Astrocyte (in vitro differentiated cells and primary cell): ENCODE data around the gene OR4C6.

ENCODE experiments used
- CTCF ChIP-seq: IDR thresholded peaks from 2 replicates; pipeline ENCODE4 v1.5.1; 2011; ENCODE audit warnings: low read depth, mild to moderate bottlenecking, inconsistent platforms, low read length, moderate library complexity; ENCODE audit not compliant: insufficient read depth
- EZH2 ChIP-seq: IDR thresholded peaks from 2 replicates; pipeline ENCODE4 v1.6.1; 2012; ENCODE audit warnings: mild to moderate bottlenecking, low read length, inconsistent platforms; ENCODE audit not compliant: insufficient read depth

DNA sequence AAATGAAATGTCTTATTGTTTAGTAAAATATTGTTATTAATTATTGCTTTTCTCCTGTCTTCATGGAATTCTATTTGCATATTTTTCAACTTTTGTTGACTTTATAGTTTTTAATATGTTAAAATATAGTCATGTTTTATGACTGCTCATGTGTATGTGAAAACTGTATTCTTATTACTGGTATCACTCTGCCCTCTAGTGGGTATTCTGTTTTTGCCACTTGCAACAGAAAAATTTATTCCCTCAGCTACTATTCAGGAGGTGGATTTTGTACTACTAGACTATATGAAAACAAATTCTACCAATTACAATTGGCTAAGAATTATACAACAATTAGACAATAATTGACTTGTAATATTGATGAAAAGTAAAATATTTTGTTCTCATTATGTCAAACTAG lies 45.0 kb downstream of the OR4C6 start:
- TF ChIP-seq CTCF (peak; percentile 32), EZH2 (no peak)
